ENCODE results near the gene NPTN.
"Not testable (repeated sequence)": the region's sequence is repeated elsewhere in the genome, so short reads cannot be mapped to it uniquely, and the experiment has no call there.

The NPTN gene

GRCh38 chr15:73570355-73571032, 62.7 kb downstream of the NPTN start:
- DNase-seq = no peak

- DNase-seq = no peak
These were observed 63.8 kb downstream of the NPTN start for GRCh38 chr15:73569361-73569760.

GRCh38 chr15:73568564-73569280, 64.5 kb downstream of the NPTN start:
- DNase-seq = no peak

- no peak for DNase-seq
These were observed 66.2 kb downstream of the NPTN start for GRCh38 chr15:73567020-73567419.

- DNase-seq = no peak
These were observed 68.9 kb downstream of the NPTN start for GRCh38 chr15:73564255-73564654.

- DNase-seq = no peak
These were observed 72.6 kb downstream of the NPTN start for GRCh38 chr15:73560501-73561117.

- no peak for DNase-seq
These were observed 74.7 kb downstream of the NPTN start for GRCh38 chr15:73558529-73558928.

- no peak for DNase-seq
These were observed 78.1 kb downstream of the NPTN start for GRCh38 chr15:73555080-73555479.

GRCh38 chr15:73550190-73550589, 83.0 kb downstream of the NPTN start:
- no peak for DNase-seq

- DNase-seq = not testable (repeated sequence)
These were observed 84.3 kb downstream of the NPTN start for GRCh38 chr15:73548925-73549324.

GRCh38 chr15:73541479-73541878, 91.7 kb downstream of the NPTN start:
- DNase-seq = no peak

GRCh38 chr15:73540161-73540560, 93.0 kb downstream of the NPTN start:
- no peak for DNase-seq

- DNase-seq = no peak
These were observed 93.7 kb downstream of the NPTN start for GRCh38 chr15:73539212-73540128.

- DNase-seq = no peak
These were observed 94.5 kb downstream of the NPTN start for GRCh38 chr15:73538563-73539211.

GRCh38 chr15:73538123-73538522, 95.1 kb downstream of the NPTN start:
- no peak for DNase-seq

GRCh38 chr15:73530649-73531048, 102.5 kb downstream of the NPTN start:
- no peak for DNase-seq

GRCh38 chr15:73527598-73527997, 105.6 kb downstream of the NPTN start:
- no peak for DNase-seq

- no peak for DNase-seq
These were observed 108.3 kb downstream of the NPTN start for GRCh38 chr15:73524919-73525318.

GRCh38 chr15:73522011-73522410, 111.2 kb downstream of the NPTN start:
- no peak for DNase-seq

- no peak for DNase-seq
These were observed 114.1 kb downstream of the NPTN start for GRCh38 chr15:73518876-73519733.

- DNase-seq = no peak
These were observed 114.9 kb downstream of the NPTN start for GRCh38 chr15:73518180-73518862.
